ENCODE measurements around the gene SCYGR5.

GRCh38 chr2:227642656-227643055 is 23.9 kb upstream of the SCYGR5 start:
- TF ChIP-seq EP300 (IDR thresholded peaks at IDR 0.05) = no peak
- TF ChIP-seq, protein P1, sequence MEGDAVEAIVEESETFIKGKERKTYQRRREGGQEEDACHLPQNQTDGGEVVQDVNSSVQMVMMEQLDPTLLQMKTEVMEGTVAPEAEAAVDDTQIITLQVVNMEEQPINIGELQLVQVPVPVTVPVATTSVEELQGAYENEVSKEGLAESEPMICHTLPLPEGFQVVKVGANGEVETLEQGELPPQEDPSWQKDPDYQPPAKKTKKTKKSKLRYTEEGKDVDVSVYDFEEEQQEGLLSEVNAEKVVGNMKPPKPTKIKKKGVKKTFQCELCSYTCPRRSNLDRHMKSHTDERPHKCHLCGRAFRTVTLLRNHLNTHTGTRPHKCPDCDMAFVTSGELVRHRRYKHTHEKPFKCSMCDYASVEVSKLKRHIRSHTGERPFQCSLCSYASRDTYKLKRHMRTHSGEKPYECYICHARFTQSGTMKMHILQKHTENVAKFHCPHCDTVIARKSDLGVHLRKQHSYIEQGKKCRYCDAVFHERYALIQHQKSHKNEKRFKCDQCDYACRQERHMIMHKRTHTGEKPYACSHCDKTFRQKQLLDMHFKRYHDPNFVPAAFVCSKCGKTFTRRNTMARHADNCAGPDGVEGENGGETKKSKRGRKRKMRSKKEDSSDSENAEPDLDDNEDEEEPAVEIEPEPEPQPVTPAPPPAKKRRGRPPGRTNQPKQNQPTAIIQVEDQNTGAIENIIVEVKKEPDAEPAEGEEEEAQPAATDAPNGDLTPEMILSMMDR (IDR thresholded peaks at IDR 0.05) = no peak
